GM12878 (cell line): ENCODE measurements around the gene GYG1. TPM values are rescaled to one million over a fixed set of nuclear protein-coding genes. Genes with fewer than 3 reads are reported as not detected.

ENCODE experiments used
- ELK1 ChIP-seq: IDR thresholded peaks from 2 replicates; pipeline ENCODE4 v1.6.1; 2012; ENCODE audit warnings: low read depth, low read length, improper control_type of control experiment
- GATAD2B ChIP-seq: fragments of 450-650 bp; conservative IDR thresholded peaks from 2 replicates; pipeline ENCODE4 v1.6.1; 2017; ENCODE audit warnings: low read depth, mild to moderate bottlenecking, moderate library complexity
- HDAC6 ChIP-seq: fragments of 200-600 bp; sonication (generic); IDR thresholded peaks from one replicate; pipeline ENCODE4 v1.8.0; 2017; ENCODE audit warnings: antibody characterized with exemption; ENCODE audit not compliant: unreplicated experiment
- PAX8 ChIP-seq: fragments of 450-650 bp; IDR thresholded peaks from 2 replicates; pipeline ENCODE4 v1.6.1; 2017; ENCODE audit warnings: mild to moderate bottlenecking, moderate library complexity
- PKNOX1 ChIP-seq: fragments of 450-650 bp; IDR thresholded peaks from 2 replicates; pipeline ENCODE4 v1.6.1; 2016; ENCODE audit warnings: mild to moderate bottlenecking
- POU2F2 ChIP-seq: IDR thresholded peaks from 3 replicates; pipeline ENCODE4 v1.6.1; 2011; ENCODE audit warnings: low read depth, mild to moderate bottlenecking, low read length, borderline replicate concordance
- RELA ChIP-seq: fragments of 450-650 bp; IDR thresholded peaks from 2 replicates; pipeline ENCODE4 v1.8.0; 2014; ENCODE audit warnings: borderline replicate concordance; ENCODE audit not compliant: partially characterized antibody
- TARDBP ChIP-seq: IDR thresholded peaks from 2 replicates; pipeline ENCODE4 v1.6.1; 2016; ENCODE audit warnings: borderline replicate concordance
- ZNF592 ChIP-seq: fragments of 450-650 bp; IDR thresholded peaks from 2 replicates; pipeline ENCODE4 v1.6.1; 2017; ENCODE audit warnings: mild to moderate bottlenecking, moderate library complexity
- polyA plus RNA-seq, 11 experiments: library from polyadenylated mRNA; depleted of rRNA in 4 of 11; unstranded in 6 of 11; stranded (reverse) in 5 of 11; fragments of >200 nt; fragmentation: Nextera tagmentation in 4 of 11; fragmentation: Illumina TruSeq in 1 of 11; extraction: Ambion mirVana in 4 of 11; extraction: Trizol in 1 of 11; gene quantifications; 1 replicate in 1 of 11; 2 replicates in 10 of 11; pipeline versions ENCODE4 v1.2.1 to v1.2.3, GENCODE V29; 2011 to 2016; ENCODE audit warnings: inconsistent platforms in 2 of 11, missing spikeins in 2 of 11, low read depth in 1 of 11
- total RNA-seq, 4 experiments: library from RNA; depleted of rRNA in 3 of 4; stranded (reverse); fragments of >200 nt in 3 of 4; fragmentation: Illumina TruSeq in 1 of 4; extraction: Trizol in 1 of 4; gene quantifications; 2 replicates each; pipeline versions ENCODE4 v1.2.1 to v1.2.3, GENCODE V29; 2013 to 2021

Gene GYG1
- total and polyA plus RNA-seq, 10 of the 15 experiments (the other 5 are each of a cell fraction or from before 2014, with no cell fraction given), result 11.8 to 38.9 (median 22.9) TPM

GRCh38 chr3:148943506-148944205 is 47.7 kb upstream of the GYG1 start (continued):
- TF ChIP-seq ZNF592, result no peak
- TF ChIP-seq ELK1, result no peak
- no peak for TF ChIP-seq PAX8
- TF ChIP-seq PKNOX1, result peak; percentile 75
- no peak for TF ChIP-seq GATAD2B
- TF ChIP-seq HDAC6, result no peak
- TF ChIP-seq RELA, result no peak
- no peak for TF ChIP-seq TARDBP
- TF ChIP-seq POU2F2, result no peak
